ENCODE data around the gene G0S2. TPM values are rescaled to one million over a fixed set of nuclear protein-coding genes. Genes with fewer than 3 reads are reported as not detected.

Gene G0S2
- total and polyA plus RNA-seq, 9 of the 15 experiments (the other 6 are each of a cell fraction or from before 2014, with no cell fraction given): 0.18 to 65.6 (median 11.4) TPM

DNA sequence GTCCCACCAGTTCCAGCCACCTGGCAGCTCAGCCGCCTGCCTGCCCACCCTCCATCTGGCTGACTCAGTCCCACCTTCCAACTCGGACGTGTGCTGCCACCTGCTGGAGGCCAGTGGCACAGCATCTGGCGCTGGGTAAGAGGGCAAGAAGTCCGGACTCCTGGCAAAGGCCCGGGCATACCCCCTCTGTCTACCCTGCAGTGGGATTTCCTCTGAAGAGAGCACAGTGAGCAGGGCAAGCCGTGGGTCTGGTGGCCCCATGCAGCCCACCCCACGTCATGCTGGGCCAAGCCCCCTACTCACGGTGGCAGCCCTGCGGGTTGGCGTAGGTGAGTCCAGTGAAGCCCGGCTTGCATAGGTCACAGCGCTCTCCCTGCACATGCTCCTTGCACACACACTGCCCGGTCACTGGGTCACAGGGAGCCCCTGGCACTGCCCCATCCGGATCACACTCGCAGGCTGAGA lies 47.4 kb upstream of the G0S2 start (continued):
- no peak for TF ChIP-seq NR2C1 (IDR thresholded peaks at IDR 0.05)
- TF ChIP-seq NR2C1 (tag; IDR thresholded peaks at IDR 0.05): no peak
- no peak for TF ChIP-seq SAFB (IDR thresholded peaks at IDR 0.05; ENCODE audit: borderline replicate concordance, low read depth, low read length)
- peak; percentile 18; the same call in 1 of the 2 replicates for TF ChIP-seq JUN (IDR thresholded peaks at IDR 0.05; ENCODE audit: borderline replicate concordance, low read depth, low read length)
- no peak for TF ChIP-seq JUN (CRISPR knock-in tag; IDR thresholded peaks at IDR 0.05; ENCODE audit: borderline replicate concordance)
- peak; percentile 61 for TF ChIP-seq KLF16 (IDR thresholded peaks at IDR 0.05)
- TF ChIP-seq MAFK (IDR thresholded peaks at IDR 0.05; ENCODE audit: low read length): no peak
- TF ChIP-seq RCOR1 (IDR thresholded peaks at IDR 0.05; ENCODE audit: borderline replicate concordance in 1 of 2, low read depth in 2 of 2, low read length in 2 of 2): peak in 1 of 2 experiments; percentile 24; a peak in 1 of 4 replicates
- peak; percentile 52; the same call in 1 of the 2 replicates for TF ChIP-seq FOSL1 (tag; conservative IDR thresholded peaks at IDR 0.05)
- TF ChIP-seq ZNF699 (CRISPR knock-in tag; IDR thresholded peaks at IDR 0.05; ENCODE audit: insufficient replicate concordance): no peak
- TF ChIP-seq ZNF41 (CRISPR knock-in tag; conservative IDR thresholded peaks at IDR 0.05): no peak
- TF ChIP-seq ATF1 (CRISPR knock-in tag; IDR thresholded peaks at IDR 0.05): no peak
- no peak for TF ChIP-seq ATF1 (tag; IDR thresholded peaks at IDR 0.05)
- TF ChIP-seq ZNF507 (tag; conservative IDR thresholded peaks at IDR 0.05): no peak
- peak; percentile 32; the same call in 1 of the 2 replicates for TF ChIP-seq CBFA2T3 (IDR thresholded peaks at IDR 0.05)
- peak; percentile 79 for TF ChIP-seq CTCFL (IDR thresholded peaks at IDR 0.05; ENCODE audit: borderline replicate concordance, insufficient read depth, low read depth, low read length, poor library complexity, severe bottlenecking)
- TF ChIP-seq EHMT2 (IDR thresholded peaks at IDR 0.05): no peak
- TF ChIP-seq NCOA1 (IDR thresholded peaks at IDR 0.05; ENCODE audit: low read depth): no peak
- 0 out of 2 replicates have a peak, but pooled peaks have one; percentile 34 for TF ChIP-seq CREM (IDR thresholded peaks at IDR 0.05; ENCODE audit: low read depth)
- no peak for TF ChIP-seq SNAPC5 (CRISPR knock-in tag; IDR thresholded peaks at IDR 0.05)
- no peak for TF ChIP-seq SMARCE1 (IDR thresholded peaks at IDR 0.05)
- no peak for TF ChIP-seq PRPF4 (IDR thresholded peaks at IDR 0.05; ENCODE audit: insufficient read depth, low read depth, low read length, poor library complexity, severe bottlenecking)
- TF ChIP-seq ZNF511 (CRISPR knock-in tag; IDR thresholded peaks at IDR 0.05): no peak
- no peak for TF ChIP-seq ZNF408 (CRISPR knock-in tag; IDR thresholded peaks at IDR 0.05; ENCODE audit: low read depth)
- no peak for TF ChIP-seq ZNF75A (CRISPR knock-in tag; IDR thresholded peaks at IDR 0.05)
- TF ChIP-seq, protein P1, sequence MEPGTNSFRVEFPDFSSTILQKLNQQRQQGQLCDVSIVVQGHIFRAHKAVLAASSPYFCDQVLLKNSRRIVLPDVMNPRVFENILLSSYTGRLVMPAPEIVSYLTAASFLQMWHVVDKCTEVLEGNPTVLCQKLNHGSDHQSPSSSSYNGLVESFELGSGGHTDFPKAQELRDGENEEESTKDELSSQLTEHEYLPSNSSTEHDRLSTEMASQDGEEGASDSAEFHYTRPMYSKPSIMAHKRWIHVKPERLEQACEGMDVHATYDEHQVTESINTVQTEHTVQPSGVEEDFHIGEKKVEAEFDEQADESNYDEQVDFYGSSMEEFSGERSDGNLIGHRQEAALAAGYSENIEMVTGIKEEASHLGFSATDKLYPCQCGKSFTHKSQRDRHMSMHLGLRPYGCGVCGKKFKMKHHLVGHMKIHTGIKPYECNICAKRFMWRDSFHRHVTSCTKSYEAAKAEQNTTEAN (CRISPR knock-in tag; IDR thresholded peaks at IDR 0.05): no peak
- TF ChIP-seq MCM7 (IDR thresholded peaks at IDR 0.05): no peak
- no peak; a peak in 1 of 4 replicates for TF ChIP-seq ETV6 (IDR thresholded peaks at IDR 0.05; ENCODE audit: borderline replicate concordance in 1 of 2, low read depth in 2 of 2, low read length in 1 of 2)
- TF ChIP-seq ETV6 (CRISPR knock-in tag; IDR thresholded peaks at IDR 0.05; ENCODE audit: borderline replicate concordance): no peak

Measured in K562 (cell line).